Inflammatory macrophage treated with lipopolysaccharide for 1 hour (primary cell): Measurements from ENCODE around the gene PLPPR4.
"Not testable (repeated sequence)": the region's sequence is repeated elsewhere in the genome, so short reads cannot be mapped to it uniquely, and the experiment has no call there.

Experiments
- DNase-seq, 2 donors: peaks; one replicate each; pipeline ENCODE4 v3.0.0-alpha.2; 2020 to 2022

The PLPPR4 gene

GRCh38 chr1:99269321-99269720 is 5.0 kb downstream of the PLPPR4 start:
- no peak for DNase-seq

DNA sequence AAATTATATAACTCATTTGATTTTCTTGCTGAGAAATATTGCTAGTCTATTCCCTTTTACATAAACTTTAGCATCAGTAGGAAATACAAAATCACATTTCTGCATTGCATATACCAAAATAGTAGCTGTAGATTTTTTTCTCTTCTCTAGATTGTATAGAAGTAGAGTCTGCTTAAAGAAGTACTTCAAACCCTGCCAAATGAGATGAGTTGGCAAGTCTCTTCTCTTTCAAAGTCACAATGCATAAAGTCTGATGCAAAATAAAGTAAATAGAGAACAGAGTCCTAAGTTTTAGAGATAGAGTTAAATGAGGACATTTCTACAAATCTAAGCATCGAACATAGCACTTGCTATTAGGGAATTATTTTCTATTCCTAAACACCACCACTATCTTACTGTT is 6.4 kb downstream of the PLPPR4 start:
- DNase-seq, result no peak

- DNase-seq, result no peak
Measured at GRCh38 chr1:99271249-99271648, 7.0 kb downstream of the PLPPR4 start.

DNA sequence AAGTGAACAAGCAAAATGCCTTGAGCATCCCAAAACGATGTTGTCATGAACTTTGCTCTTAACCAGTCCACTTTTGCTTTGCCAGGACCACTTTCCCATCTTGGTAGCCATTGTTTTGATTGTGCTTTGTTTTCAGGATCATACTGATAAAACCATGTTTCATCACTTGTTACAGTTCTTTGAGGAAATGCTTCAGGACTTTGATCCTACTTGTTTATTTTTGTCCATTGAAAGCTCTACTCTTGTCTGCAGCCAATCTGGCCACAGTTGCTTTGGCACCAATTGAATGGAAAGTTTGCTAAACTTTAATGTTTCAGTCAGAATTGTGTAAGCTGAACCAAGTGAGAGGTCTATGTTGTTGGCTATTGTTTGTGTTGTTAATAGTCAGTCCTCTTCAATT is 12.8 kb downstream of the PLPPR4 start:
- DNase-seq, result no peak

- DNase-seq, result no peak
Measured at GRCh38 chr1:99279525-99279924, 15.2 kb downstream of the PLPPR4 start.

DNA sequence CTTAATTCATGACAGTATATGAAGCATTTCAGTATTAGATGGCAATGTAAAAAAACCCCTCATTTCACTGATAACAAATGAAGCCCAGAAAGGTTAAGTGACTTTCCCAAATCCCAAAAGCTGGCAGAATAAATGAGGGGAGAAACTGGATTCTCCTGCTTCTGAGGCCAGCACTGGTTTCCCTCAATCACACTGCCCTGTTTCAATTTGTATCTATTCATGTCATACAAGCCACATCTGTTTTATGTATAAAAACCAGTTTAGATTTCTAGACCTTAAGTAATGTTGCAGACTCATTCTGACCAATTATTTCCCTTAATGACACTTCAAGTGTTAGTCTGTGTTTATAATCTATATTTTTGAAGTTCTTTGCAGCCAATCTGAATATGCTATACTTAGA is 16.8 kb downstream of the PLPPR4 start:
- no peak for DNase-seq

- DNase-seq, result no peak
Measured at GRCh38 chr1:99282536-99282935, 18.2 kb downstream of the PLPPR4 start.

DNA sequence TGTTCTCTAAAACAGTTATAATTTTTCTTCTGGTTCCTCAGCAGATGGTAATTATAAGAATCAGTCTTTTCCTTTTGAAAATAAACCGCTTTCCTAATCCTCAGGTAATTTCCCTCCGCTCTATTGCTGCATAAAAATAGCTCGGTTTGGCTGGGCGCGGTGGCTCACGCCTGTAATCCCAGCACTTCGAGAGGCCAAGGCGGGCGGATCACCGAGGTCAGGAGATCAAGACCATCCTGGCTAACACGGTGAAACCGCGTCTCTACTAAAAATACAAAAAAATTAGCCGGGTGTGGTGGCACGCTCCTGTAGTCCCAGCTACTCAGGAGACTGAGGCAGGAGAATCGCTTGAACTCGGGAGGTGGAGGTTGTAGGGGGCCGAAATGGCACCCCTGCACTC is 19.2 kb downstream of the PLPPR4 start:
- not testable (repeated sequence) for DNase-seq

DNA sequence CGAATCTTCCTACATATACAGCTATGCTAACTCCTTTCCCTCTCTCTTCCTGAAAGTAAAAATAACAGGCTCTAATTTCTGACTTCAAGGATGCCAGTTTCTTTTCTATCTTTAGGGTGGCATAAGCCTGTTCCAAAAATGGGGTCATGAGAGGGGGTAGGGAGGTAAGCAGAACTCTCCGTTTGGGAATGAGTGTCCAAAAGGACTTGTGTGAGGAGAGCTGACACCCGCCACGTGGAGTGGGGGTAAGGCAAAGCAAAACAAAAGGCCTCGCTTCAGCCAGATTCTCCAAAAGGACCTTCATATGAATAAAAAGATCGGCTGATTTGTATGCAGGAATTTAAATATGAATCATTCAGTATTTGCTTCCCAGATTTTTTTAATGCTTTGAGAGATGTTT is 28.6 kb downstream of the PLPPR4 start:
- DNase-seq, result no peak

GRCh38 chr1:99297923-99298322 is 33.6 kb downstream of the PLPPR4 start:
- no peak for DNase-seq

DNA sequence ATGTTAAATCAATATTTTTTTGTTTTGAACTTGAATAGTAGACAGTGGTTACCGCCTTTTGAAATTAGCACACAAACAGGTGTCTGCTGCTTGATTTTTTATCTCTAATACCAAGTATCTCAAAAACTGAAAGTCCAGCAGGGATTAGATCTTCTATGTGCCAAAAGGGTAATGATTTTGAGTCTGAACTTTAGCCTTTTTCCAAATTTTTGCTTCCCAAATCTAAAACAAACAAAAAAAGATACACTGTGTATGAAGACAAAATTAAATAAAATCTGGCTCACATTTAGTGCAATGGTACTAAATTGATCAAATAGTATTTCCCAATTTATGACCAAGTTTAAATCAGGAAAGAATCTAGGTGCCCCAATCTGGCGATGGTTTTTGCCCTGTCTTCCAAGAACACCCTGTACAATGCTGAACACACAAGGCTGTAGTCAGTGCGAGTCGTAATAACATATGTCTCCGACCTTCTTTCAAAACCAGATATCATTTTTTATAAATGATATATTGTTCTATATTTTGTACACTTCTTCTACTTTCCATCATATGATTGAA is 40.5 kb downstream of the PLPPR4 start:
- DNase-seq, result no peak

DNA sequence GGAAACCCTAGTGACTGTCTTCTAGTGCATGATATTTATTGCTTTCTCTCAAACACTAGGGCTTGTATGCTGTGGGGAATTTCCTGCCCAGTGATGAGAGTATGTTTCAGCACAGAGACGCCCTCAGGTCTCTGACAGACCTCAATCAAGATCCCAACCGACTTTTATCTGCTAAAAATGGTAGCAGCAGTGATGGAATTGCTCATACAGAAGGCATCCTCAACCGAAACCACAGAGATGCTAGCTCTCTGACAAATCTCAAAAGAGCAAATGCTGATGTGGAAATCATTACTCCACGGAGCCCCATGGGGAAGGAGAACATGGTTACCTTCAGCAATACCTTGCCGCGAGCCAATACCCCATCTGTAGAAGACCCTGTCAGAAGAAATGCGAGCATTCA is 41.3 kb downstream of the PLPPR4 start:
- no peak for DNase-seq

DNA sequence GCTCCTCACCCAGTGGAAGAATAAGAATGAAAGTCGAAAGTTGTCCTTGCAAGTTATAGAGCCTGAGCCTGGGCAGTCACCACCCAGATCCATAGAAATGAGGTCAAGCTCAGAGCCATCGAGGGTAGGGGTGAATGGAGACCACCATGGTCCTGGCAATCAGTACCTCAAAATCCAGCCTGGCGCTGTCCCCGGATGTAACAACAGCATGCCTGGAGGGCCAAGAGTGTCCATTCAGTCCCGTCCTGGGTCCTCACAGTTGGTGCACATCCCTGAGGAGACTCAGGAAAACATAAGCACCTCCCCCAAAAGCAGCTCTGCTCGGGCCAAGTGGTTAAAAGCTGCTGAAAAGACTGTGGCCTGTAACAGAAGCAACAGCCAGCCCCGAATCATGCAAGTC is 41.8 kb downstream of the PLPPR4 start:
- DNase-seq, result no peak

- no peak for DNase-seq
Measured at GRCh38 chr1:99306644-99307043, 42.4 kb downstream of the PLPPR4 start.

- DNase-seq, result no peak
Measured at GRCh38 chr1:99315305-99315704, 51.0 kb downstream of the PLPPR4 start.

DNA sequence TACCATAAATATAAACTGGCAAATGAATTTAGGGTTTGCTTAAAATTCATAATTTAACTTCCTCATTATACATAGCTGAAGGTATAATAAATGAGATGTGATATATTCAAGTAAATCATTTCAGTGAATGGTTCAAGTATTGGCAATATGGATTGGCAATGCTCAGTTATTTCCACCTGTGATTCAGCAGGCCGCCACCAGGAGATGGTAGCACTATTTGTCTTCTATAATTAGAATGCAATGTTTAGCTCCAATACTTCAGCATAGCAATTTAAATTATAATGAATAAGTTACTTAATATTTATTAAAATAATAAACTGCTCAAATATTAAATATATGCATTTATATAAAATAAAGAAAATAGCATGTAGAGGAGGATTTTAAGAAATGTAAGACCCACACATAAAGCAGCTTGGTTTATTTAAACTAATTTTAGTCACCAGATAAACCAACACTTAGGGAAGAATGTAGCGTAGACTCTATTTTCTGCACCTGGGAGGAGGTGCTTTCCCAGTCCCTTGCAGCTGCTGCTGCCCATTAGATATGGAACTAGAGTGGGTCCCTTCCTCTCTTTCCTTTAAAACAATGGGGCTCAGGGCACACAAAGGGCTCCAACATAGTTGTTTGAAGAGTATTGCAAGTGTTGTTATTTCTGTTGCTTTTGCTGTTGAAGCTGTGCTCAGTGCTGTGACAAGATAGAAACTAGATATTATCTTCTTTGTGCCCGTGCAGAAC is 62.1 kb downstream of the PLPPR4 start:
- no peak for DNase-seq

GRCh38 chr1:99327357-99327756 is 63.1 kb downstream of the PLPPR4 start:
- no peak for DNase-seq

DNA sequence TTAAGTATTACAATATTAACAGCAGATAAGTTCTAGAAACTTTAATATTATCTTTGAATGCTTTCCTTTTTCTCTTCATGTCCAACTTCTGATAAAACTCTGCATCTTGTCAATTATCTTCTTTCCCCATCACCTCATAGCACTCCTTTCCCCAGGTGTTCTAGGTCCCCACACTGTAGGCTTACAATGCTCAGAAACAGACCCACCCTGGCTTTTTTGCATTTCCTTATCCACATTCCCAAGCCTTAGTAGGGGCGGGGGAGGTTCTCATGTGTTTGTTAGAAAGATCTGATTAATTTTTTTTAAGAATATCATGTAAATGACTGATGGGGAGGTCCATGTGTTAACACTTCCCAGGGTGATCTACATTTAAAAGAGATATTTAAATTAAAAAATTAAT is 63.9 kb downstream of the PLPPR4 start:
- no peak for DNase-seq

- DNase-seq, result no peak
Measured at GRCh38 chr1:99331083-99331482, 66.8 kb downstream of the PLPPR4 start.

DNA sequence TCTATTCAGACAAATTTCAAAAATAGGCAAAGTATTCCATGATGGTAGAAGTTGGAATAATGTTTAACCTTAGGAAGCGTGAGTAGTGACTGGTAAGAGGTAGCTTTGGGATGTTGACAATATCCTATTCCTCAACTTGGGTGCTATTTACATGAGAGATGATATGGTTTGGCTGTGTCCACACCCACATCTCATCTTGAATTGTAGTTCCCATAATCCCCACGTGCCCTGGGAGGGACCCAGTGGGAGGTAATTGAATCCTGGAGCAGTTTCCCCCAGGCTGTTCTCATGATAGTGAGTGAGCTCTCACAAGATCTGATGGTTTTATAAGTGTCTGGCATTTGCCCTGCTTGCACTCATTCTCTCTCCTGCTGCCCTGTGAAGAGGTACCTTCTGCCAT is 67.3 kb downstream of the PLPPR4 start:
- no peak for DNase-seq

DNA sequence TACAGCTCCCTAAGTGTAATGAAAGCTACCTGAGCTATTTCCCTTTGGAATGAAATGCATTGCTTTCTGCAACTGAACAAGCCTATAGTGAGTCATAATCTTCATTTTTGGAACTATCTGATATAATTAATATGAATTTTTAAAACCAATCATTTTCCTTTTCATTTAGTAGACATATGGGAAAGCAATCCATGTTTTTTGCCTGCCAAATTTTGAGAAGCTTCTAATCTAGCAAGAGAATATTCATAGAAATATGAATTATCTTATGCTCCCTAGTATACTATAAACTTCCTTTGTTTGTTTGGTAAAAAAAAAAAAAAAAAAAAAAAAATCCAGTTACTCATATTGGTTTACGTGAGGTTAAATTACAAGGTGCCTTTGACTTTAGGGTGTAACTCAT is 68.3 kb downstream of the PLPPR4 start:
- DNase-seq, result no peak

DNA sequence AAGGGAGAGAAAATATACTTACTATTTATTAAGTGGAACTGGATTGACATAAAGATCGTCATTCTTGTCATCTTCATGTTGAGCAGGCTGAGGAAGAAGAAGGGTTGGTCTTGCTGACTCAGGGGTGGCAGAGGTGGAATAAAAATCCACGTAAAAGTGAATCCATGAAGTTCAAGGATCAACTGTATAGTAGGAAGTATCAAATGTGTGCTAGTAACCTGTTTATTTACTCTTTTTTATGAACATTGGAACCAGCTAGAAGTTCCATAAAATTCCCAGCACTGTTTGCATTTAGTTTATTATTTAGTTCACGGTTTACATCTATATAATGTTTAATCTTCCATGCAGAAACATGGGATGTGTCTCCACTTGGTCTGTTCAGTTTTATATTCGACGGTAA is 70.7 kb downstream of the PLPPR4 start:
- no peak for DNase-seq

GRCh38 chr1:99347041-99347684 is 82.9 kb downstream of the PLPPR4 start:
- DNase-seq, result no peak

GRCh38 chr1:99348397-99349132 is 84.3 kb downstream of the PLPPR4 start:
- no peak for DNase-seq
